Activated effector memory CD4-positive, alpha-beta T cell treated with Interleukin-2 at 50 U/mL for 16 hours (primary cell): ENCODE data around the gene MACC1.
"Not testable (repeated sequence)": the region's sequence is repeated elsewhere in the genome, so short reads cannot be mapped to it uniquely, and the experiment has no call there.

Source experiments
- DNase-seq: peaks from one replicate; pipeline ENCODE4 v3.0.0-alpha.2; 2020

MACC1 gene

DNA sequence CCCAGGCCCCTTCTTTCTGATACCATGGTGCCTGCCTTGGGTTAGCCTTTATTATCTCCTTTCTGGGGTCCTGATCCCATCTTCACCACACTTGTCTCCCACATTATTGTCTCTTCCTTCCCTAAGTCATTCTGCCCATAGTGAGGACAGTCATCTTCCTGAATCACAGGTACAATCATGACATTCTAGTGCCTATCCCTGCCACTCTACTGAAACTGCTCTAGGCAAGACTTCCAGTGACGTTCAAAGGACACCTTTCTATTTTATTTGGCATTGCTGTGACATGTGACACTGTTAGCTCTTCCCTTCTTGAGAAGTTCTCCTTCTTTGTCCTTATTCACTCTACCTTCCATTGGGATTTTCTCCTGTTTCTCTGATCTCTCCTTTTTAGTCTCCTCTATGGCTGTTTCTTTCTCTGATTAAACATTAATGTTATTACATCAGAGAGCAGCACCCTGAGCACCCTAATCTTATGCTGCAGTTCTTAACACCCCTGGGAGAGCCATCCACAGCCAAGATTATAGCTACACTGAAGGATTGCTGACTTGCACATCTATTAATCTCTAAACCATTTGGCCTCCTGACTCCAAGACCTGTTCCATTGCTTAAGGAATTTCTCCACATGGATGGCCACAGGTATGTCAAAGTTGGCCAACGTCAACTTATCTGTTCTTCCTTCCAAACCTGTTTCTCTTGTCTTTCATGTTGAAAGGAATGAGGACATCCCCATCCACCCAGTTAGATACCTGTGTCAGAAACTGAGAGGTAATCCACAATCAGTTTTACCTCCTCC is 10.9 kb downstream of the MACC1 start:
- DNase-seq = no peak

DNA sequence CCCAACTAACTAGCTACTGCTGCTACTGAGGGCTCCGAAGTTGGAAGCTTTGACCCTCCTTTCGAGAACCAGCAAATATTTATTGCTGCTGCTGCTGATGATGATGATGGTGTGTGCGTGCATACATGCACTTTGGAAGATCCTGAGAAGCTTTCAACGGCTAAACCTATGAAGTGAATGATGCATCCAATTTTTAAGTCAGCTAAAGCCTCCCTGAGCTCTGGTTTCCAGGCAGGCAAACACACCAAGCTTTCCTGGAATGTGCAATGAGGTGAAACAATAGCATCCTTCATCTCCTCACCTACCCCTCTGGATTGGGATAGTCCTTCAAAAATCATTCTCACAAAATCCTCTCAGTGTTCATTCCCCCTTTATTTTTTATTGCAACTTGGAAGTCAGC is 13.9 kb downstream of the MACC1 start:
- DNase-seq = no peak

DNA sequence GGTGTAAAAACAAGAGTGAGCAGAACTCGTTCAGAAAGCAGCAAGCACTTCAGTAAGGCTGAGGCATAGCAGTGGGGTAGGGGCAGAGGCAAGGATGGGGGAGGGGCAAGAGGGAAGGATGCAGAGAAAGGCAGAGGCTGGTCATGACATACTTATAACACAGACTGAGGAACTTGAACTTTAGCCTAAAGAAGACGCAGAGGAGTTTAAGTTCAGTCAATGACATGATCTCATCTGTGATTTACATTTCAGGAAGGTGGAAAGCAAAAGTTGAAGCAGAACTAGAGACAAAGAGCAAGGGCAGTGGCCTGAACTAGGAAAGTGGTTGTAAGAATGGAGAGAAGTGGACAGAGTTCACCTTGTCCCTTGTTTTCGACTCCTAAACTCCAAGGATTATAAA is 15.8 kb downstream of the MACC1 start:
- no peak for DNase-seq

DNA sequence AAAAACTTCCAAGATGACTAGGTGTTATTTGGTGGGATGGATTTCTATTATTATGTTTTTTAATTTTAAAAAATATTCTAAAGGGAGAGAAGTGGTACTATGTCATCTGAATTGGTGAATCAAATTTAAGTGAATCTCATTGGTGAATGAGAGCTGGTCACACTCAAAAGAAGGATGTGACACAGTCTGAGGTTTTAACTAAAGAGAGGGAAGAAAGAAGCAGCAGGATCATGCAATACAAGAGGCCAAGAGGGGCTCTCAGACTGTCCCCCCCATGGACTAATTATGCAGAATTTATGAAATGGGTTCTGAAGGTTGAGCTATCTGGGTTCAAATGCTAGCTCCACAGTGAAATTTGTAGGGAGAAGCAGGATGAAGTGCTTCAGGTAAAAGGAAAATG is 16.2 kb downstream of the MACC1 start:
- no peak for DNase-seq

DNA sequence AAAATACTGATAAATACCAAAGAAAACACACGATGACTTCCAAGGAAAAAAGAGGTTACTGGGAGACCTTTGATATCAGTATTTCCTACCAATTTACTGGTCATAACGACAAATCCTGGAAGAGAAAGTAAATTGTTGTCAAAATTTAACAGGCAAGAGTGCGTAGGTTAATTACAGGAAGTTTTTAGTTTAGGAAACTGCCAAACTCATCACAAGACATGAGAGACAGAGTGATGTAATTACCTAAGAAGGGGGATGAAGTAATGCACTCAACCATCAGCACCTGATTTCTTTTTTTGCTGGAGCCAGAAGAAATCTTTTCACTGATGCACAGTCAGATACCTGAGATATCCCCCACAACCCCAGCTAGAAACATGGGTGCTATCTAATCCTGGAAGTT is 16.8 kb downstream of the MACC1 start:
- no peak for DNase-seq

DNA sequence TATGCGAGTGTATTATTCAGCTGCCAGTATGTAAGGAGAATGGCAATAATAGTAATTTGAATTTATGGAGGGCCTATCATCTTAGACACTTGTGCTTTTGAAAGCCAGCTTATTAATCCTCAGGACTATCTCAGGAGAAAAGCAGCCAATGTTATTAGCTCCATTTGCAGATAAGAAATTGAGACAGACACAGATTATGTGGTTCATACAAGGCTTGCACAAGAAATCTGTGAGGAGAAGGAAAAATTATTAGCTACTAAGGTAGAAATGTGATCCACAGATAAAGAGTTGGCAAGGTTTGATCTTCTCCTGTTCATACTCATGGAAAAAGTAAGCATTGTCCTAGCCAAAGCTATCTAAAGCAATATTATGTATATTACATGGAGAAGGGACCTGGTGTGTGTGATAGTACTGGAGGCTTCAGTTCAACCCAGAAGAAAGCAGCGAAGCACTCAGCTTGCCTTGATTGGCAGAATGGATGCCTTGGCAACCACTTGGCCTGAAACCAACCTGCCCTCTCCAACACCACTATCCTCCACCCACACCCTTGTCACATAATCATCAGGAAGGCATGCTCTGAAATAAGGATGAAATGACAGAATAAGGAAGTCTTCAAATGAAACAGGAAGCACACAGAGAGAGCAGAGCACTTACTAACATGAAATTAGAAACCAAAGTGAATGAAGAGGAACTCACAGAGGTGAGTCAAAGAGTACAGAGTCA is 18.0 kb downstream of the MACC1 start:
- no peak for DNase-seq

DNA sequence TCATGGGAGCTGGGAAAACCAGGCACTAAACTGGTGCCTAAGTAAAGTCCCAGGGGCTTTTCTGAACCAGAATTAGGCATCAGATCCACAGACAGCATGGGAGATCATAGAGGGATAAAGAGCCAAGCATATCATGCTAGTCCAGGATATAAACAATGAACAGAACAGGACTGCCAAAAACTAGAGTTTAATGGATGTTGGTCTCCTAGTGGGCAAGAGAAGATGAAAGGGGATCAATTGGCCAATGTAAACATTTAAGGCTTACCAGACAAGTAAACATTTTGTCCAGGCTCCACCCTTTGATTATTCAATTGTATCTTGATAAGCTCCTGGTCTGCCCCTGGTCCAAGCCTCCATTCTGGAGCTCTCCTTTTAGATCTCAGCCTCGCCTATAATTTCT is 18.9 kb downstream of the MACC1 start:
- DNase-seq = no peak

DNA sequence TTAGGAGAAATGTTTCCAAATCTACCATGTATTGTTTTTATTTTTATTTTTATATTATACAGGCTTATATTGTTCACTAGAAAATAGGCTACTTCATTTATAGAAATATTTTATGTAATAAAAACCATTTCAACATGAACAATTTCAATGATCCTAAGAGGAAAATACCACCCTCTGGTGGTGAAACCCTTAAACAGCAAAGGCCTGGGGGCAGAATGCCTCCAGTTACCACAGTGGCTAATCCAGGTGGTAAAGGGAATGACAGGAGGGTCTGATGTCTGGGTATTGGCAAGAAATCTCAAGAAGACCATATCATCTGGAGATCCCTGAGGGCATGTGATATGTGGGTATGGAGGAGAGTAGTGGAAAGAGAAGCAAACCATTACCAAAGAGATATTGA is 19.3 kb downstream of the MACC1 start:
- DNase-seq = no peak

DNA sequence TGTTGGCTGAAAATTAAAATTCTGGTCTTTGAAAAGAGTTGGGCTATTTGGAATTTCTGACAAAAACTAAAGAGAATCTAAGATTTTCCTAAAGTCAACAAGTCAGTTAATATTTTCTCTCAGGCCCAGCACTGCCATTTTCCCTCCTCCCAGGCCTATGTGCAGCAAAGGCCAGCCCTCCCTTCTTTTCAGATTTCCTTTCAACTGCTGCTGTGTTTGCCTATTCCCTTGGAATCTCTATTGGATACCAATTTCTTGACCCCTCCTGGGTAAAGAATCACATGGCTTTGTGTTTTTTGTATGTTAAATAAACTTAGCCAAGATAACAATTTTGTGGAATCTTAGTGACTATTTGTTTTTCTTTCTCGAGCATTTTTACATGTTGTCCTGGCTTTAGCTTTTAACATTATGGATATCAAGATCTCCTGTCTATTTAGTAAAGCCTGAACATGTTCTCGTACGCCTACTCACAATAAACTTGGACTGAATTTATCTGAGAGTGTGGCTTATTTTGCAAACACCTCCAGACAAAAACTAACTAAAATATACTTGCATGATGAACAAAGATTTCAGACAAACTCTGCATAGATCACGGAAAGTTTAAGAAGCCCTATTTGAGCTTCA is 19.9 kb downstream of the MACC1 start:
- DNase-seq = no peak

DNA sequence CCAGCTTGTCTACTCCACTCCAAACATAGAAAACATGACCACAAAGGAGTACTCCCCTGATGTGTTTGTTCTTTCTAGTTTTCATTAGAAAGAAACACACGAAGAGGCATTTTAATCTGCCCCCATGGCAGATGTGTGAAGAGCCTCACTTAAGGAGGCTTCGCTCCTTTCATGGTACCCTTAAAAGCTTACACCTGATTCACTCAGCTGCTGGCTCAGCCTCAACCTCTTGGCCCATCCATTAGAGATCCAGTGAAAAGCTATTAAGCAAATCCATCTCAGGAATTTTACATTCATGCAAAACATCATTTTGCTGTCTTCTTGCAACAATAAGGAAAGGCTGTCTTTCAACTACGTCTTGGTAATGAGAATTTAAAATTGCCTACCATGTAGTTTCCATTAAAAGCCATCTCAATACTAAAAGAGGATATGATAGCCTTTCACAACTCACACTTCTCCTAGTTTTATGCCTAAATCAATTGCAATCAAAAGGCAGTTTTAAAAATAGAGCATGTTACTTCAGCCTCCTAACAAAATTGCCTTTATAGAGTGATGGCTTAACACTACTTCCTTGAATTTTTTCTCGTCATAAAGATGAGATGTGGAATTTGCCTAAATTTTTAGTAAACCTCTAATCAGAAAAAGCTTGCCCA is 22.7 kb downstream of the MACC1 start:
- no peak for DNase-seq

DNA sequence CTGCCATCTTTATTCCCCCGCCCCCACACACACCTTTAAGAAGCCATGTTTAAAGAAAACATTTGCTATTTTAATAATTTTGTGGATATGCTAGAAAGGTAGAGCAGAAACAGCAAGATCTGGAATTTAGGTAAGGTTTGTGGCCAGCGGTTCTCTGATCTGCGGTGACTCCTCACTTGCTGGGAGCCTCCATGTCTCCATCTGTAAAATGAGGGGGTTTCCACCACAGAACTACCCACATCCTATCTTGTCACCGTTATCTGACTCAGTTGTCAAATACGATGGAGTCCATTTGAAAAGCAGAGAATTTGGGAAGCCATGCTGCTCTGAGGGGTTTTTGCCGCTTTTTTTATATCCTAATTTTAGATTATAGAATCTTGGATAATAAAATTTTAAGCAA is 23.3 kb downstream of the MACC1 start:
- DNase-seq = no peak

DNA sequence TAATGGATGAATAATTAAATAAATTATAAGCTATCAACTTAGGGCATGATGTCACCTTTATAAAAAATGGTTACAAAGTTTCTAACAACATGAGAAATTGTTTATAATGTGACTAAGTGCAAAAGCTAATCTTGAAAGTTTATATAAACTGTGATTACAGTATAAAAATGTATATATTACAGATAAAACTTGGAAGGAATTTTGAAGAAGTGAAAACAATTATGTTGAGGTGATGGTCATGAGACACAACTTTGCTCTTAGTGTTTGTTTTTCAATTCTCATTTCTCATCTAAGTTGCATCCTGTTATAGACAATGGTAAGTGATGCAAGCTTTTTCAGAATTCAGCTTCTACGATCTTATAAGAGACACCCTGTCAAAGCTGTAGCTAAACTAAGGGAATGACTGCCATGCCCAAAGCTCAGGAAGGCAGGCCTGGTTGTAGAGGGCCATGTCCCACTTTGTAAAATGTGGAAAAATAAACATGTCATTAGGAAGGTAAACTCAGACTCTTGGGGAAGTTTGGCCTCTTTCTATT is 23.9 kb downstream of the MACC1 start:
- DNase-seq = no peak

DNA sequence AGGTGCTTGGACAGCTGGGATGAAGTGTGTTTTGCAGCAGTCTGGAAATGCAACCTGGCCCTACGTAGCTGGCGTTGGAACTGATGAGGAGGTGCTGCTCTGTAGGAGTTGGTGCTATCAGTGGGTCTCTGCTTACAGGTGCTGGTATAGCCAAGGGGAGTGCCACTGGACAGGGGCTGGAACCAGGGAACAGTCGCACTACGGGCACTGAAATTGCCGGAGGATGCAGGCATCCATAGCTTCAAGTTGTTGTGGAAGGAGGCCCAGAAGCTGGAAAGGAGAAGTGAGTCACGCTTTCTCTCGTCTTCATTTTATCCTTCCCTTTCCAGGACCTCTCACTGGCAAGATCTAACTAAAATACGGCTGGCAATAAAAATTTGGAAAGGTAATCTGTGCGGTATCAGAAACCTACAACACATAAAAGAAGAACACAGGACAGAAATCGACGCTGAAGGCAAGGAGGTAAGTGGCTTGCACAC is 25.8 kb downstream of the MACC1 start:
- no peak for DNase-seq

DNA sequence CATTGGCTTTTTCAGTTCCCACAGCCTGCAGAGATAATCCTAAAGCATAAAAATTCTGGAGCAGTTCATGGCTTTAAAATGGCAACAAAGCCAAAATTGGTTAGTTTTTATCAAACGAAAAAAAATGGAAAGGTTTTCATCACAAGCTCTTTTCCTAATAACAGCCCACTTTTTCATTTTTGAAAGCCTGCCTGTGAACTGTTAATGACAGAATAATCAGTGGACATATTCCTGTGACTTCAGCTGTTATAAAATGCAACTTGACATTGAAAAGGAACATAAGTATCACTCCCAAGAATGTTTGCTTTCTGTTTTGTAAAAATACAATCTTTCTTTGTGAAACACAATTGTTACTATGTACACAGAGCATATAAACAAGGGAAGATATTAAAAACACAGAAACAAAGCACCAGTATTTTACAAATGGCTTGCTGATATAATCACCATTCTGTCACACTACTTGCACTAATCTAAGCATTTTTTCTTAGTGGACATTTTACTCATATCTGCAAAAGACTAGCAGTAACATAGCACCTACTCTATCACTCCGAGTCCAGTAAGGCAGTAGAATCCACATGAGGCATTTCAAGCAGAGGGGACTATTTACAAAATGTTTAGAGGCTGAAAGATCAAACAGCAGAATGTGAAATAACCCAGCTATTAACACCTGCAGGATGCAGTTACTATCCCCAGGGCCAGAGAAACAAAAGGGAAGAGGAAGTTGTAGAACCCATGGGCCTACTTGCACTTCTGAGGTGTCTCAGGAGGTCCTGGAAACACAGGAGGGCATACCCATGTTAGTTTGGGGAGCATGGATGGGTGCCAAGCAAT is 26.4 kb downstream of the MACC1 start:
- DNase-seq = no peak

DNA sequence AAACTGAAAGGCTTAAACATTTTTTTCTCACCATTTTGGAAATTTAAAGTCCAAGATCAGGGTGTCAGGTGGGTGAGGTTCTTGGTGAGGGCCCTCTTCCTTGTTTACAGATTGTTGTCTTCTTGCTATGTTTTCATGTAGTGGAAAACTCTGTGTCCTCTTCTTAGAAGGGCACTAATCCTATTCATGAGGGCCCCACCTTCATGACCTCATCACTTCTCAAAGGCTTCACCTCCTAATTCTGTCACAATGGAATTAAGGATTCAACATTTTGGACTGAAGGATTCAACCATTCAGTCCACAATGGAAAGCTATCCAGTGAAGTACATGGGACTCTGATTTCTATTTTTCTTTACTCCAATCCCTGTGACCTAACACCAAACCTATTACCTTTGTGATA is 27.3 kb downstream of the MACC1 start:
- DNase-seq = no peak

DNA sequence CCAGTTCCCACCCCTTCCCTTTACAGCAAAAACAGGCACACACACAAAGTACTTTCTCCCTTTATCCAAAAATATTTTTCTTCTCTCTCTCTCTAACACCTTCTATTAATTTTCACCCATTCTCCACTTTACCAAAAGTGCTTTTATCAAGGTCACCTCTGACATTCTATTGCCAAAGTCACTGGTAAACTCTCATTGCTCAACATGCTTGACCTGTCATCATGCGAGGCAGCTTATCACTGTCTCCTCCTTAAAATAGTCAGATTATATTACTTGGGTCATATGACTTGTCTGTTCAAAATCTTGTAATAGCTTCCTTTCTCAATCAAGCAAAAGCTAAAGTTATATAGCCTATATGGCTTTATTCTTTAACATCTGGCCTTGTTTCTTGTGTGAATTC is 28.6 kb downstream of the MACC1 start:
- no peak for DNase-seq

DNA sequence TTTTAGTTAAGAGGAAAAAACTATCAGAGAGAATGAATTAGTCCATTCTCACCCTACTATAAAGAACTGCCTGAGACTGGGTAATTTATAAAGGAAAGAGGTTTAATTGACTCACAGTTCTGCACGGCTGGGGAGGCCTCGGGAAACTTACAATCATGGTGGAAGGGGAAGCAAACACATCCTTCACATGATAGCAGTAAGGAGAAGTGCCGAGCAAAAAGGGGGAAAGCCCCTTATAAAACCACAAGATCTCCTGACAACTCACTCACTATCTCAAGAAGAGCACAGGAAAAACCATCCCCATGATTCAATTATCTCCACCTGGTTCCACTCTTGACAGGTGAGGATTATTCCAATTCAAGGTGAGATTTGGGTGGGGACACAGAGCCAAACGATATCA is 29.3 kb downstream of the MACC1 start:
- not testable (repeated sequence) for DNase-seq

DNA sequence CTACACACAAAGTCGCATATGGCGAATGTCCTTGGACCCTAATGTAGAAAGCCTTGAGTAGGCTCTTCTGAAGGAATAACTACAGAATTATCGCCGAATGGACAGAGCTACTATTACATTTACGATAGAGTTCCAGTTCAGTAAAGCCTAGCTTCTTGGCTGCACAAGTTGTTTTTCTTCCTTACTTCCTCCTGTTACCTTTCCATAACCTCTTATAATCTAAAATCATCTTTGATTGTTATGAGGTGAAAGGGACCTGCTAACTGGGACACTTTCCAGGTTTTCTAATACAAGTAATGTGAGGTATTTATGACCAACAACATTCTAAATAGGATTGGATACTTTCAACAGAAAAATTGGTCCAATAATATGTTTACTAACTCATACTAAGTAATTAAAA is 31.2 kb downstream of the MACC1 start:
- no peak for DNase-seq

DNA sequence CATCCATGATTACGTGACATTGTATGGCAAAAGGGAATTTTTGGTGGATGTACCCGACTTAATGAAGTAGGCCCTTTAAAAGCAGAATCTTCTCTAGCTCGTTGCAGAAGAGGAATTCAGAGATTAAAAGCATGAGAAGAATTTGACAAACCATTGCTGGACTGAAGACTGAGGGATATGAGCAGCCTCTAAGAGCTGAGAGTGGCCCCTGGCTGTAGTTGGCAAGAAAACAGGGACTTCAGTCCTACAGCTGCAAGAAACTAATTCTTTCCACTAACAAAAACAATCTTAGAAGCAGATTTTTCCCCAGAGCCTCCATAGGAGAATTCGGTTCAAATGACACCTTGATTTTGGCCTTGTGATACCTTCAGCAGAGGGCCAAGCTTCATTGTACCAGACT is 34.1 kb downstream of the MACC1 start:
- no peak for DNase-seq

DNA sequence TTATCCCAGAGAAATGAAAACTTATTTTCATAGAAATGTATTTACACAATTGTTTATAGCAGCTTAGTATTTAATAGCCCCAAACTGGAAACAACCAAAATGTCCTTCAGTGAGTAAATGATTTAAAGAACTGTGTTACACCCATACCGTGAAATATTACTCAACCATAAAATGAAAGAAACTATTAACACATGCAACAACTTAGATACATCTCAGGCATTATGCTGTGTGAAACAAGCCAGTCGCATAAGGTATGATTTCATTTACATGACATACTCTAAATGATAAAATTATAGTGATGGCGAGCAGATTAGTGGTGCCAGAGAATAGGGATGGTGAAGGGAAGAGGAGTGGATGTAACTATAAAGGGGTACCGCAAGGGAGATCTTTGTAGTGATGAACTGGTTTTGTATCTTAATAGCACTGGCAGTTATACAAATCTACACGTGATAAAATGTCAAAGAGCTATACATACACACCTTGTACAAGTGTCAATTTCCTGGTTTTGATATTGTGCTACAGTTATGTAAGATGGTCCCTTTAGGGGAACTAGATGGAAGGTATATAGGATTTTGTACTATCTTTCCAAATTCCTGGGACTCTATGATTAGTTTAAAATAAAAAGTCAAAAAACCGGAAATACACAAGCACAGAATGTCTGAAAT is 40.5 kb downstream of the MACC1 start:
- DNase-seq = no peak

DNA sequence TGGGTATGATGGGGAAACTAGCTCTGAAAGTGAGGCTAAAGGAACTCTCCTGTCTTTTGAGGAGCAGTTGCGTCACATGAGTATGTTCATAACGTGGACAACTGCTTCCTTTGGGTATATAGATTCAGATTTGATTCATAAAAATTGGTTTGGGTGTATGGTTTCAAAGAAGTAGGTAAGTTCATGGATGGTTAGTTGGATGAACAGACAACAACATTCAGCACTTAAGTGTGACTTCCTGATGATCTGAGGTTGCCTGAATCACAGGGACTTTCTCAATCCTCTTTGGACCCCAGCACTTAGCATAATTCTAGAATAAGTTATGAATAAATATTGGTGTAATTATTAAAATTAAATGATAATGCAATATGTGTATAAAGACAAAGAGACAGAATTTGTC is 43.4 kb downstream of the MACC1 start:
- DNase-seq = no peak
